DND-41 (cell line): ENCODE results near the gene ATG16L2.

ENCODE experiments used
- ATAC-seq: fragments of 200-7000 bp; cut with Tn5 transposase; 3 replicates; pipeline ENCODE4 v1.9.1; 2021; ENCODE audit warnings: low read depth; ENCODE audit not compliant: insufficient read depth
- DNase-seq: peaks from one replicate; pipeline ENCODE4 v3.0.0-alpha.2; 2020
- H2AFZ ChIP-seq: 2 replicates; pipeline ENCODE4 v1.6.0; 2012; ENCODE audit warnings: low read depth, low read length
- H3K27ac ChIP-seq: 2 replicates; pipeline ENCODE4 v1.5.1; 2012; ENCODE audit warnings: low read length, inconsistent platforms
- H3K27me3 ChIP-seq: fragments of 200-600 bp; sonication (generic); 2 replicates; pipeline ENCODE4 v1.6.0; 2012; ENCODE audit warnings: low read length, mild to moderate bottlenecking, inconsistent platforms; ENCODE audit not compliant: insufficient read depth, poor library complexity
- H3K36me3 ChIP-seq: 2 replicates; pipeline ENCODE4 v1.5.1; 2012; ENCODE audit warnings: low read length, inconsistent platforms; ENCODE audit not compliant: insufficient read depth
- H3K4me1 ChIP-seq: 2 replicates; pipeline ENCODE4 v1.5.1; 2012; ENCODE audit warnings: mild to moderate bottlenecking, low read length; ENCODE audit not compliant: insufficient read depth
- H3K4me2 ChIP-seq: 2 replicates; pipeline ENCODE4 v1.6.0; 2012; ENCODE audit warnings: mild to moderate bottlenecking, moderate library complexity, low read length, inconsistent platforms; ENCODE audit not compliant: insufficient read depth
- H3K4me3 ChIP-seq, 2 experiments: fragments of 200-600 bp in 1 of 2; shearing (Covaris generic) in 1 of 2; 2 replicates each; pipeline ENCODE4 v1.5.1; 2012 to 2016; ENCODE audit warnings: inconsistent platforms in 2 of 2, low read length in 2 of 2, mild to moderate bottlenecking in 2 of 2, low read depth in 1 of 2, moderate library complexity in 1 of 2
- H3K79me2 ChIP-seq: 2 replicates; pipeline ENCODE4 v1.6.0; 2012; ENCODE audit warnings: low read length, inconsistent platforms; ENCODE audit not compliant: insufficient read depth
- H3K9ac ChIP-seq: 2 replicates; pipeline ENCODE4 v1.6.0; 2012; ENCODE audit warnings: low read depth, mild to moderate bottlenecking, inconsistent platforms, low read length, moderate library complexity
- H3K9me3 ChIP-seq: 2 replicates; pipeline ENCODE4 v1.5.1; 2012; ENCODE audit warnings: low read length, moderate library complexity, mild to moderate bottlenecking, inconsistent platforms; ENCODE audit not compliant: insufficient read depth, severe bottlenecking
- H4K20me1 ChIP-seq: 2 replicates; pipeline ENCODE4 v1.6.0; 2012; ENCODE audit warnings: low read length; ENCODE audit not compliant: insufficient read depth
- CTCF ChIP-seq: IDR thresholded peaks from 2 replicates; pipeline ENCODE4 v1.5.1; 2012; ENCODE audit warnings: borderline replicate concordance, low read length, moderate library complexity, mild to moderate bottlenecking; ENCODE audit not compliant: poor library complexity, severe bottlenecking; ENCODE audit errors: extremely low read depth
- EZH2 ChIP-seq: IDR thresholded peaks from 3 replicates; pipeline ENCODE4 v1.6.1; 2012; ENCODE audit warnings: borderline replicate concordance, low read depth, mild to moderate bottlenecking, moderate library complexity, low read length, inconsistent platforms; ENCODE audit not compliant: severe bottlenecking

Gene ATG16L2

GRCh38 chr11:72829884-72830533 lies 15.8 kb downstream of the ATG16L2 start:
- Histone ChIP-seq H3K4me3 (no peak overlapping the region), H2AFZ (no peak overlapping the region), H4K20me1 (peaks cover 7% of the 10 kb centered on the region; the same call in 1 of the 2 replicates), H3K4me2 (no peak overlapping the region), H3K27me3 (no peaks in the 10 kb centered on the region), H3K79me2 (no peaks in the 10 kb centered on the region), H3K4me1 (0 out of 2 replicates have a peak, but pooled peaks cover 3% of the 10 kb centered on the region), H3K9me3 (no peaks in the 10 kb centered on the region), H3K27ac (no peak overlapping the region), H3K9ac (no peak overlapping the region), H3K36me3 (peaks cover 65% of the 10 kb centered on the region)
- DNase-seq (no peak), ATAC-seq (no peak)
- no peak for TF ChIP-seq EZH2

- no peak overlapping the region for H3K9ac ChIP-seq
- no peak overlapping the region for H3K4me3 ChIP-seq
- peak overlapping the region; percentile 2; the same call in 1 of the 2 replicates for H3K27ac ChIP-seq
- H3K79me2 ChIP-seq = no peaks in the 10 kb centered on the region
- no peaks in the 10 kb centered on the region for H3K27me3 ChIP-seq
- no peaks in the 10 kb centered on the region for H3K9me3 ChIP-seq
- H3K4me1 ChIP-seq = 0 out of 2 replicates have a peak, but pooled peaks cover 3% of the 10 kb centered on the region
- DNase-seq (peak; percentile 69), ATAC-seq (peak; percentile 78)
- H2AFZ ChIP-seq = no peak overlapping the region
- peaks cover 59% of the 10 kb centered on the region for H3K36me3 ChIP-seq
- peaks cover 6% of the 10 kb centered on the region; the same call in 1 of the 2 replicates for H4K20me1 ChIP-seq
- no peak overlapping the region for H3K4me2 ChIP-seq
- TF ChIP-seq CTCF = peak; percentile 91
- TF ChIP-seq EZH2 = no peak
Measured at GRCh38 chr11:72831521-72832300, 17.5 kb downstream of the ATG16L2 start.

- DNase-seq (no peak), ATAC-seq (no peak)
- no peak for TF ChIP-seq EZH2
- no peak for TF ChIP-seq CTCF
- Histone ChIP-seq H3K36me3 (peaks cover 55% of the 10 kb centered on the region), H4K20me1 (0 out of 2 replicates have a peak, but pooled peaks cover 3% of the 10 kb centered on the region), H3K9me3 (no peaks in the 10 kb centered on the region), H3K79me2 (no peaks in the 10 kb centered on the region), H2AFZ (no peak overlapping the region), H3K9ac (no peak overlapping the region), H3K4me3 (no peak overlapping the region), H3K4me1 (0 out of 2 replicates have a peak, but pooled peaks cover 3% of the 10 kb centered on the region), H3K27ac (no peak overlapping the region), H3K4me2 (no peak overlapping the region), H3K27me3 (no peaks in the 10 kb centered on the region)
Measured at GRCh38 chr11:72832301-72833082, 18.3 kb downstream of the ATG16L2 start.
